NCI-H526 treated with DMSO at 0.1 percent for 48 hours (cell line): ENCODE data around the gene OR6A2.
A peak's percentile ranks its signal among the peaks of the same experiment; 100 is the strongest.

Experiments
- DNase-seq: peaks from one replicate; lab custom pipeline; 2025; lab: John Stamatoyannopoulos, UW

Gene OR6A2

GRCh38 chr11:6755953-6756347 is 43.5 kb downstream of the OR6A2 start:
- no peak for DNase-seq

- DNase-seq = peak; percentile 13
Measured at GRCh38 chr11:6755303-6755952, 44.1 kb downstream of the OR6A2 start.

- no peak for DNase-seq
Measured at GRCh38 chr11:6747097-6747668, 52.3 kb downstream of the OR6A2 start.

- DNase-seq = no peak
Measured at GRCh38 chr11:6746626-6747025, 52.9 kb downstream of the OR6A2 start.

- DNase-seq = no peak
Measured at GRCh38 chr11:6746086-6746618, 53.3 kb downstream of the OR6A2 start.

- DNase-seq = no peak
Measured at GRCh38 chr11:6745465-6746015, 53.9 kb downstream of the OR6A2 start.

- DNase-seq = no peak
Measured at GRCh38 chr11:6745018-6745417, 54.5 kb downstream of the OR6A2 start.

- no peak for DNase-seq
Measured at GRCh38 chr11:6742260-6742659, 57.2 kb downstream of the OR6A2 start.
